Panc1 (cell line): ENCODE results near the gene NQO1. TPM values are rescaled to one million over a fixed set of nuclear protein-coding genes. Genes with fewer than 3 reads are reported as not detected.

ENCODE experiments used
- ATAC-seq: fragments of 200-7000 bp; cut with Tn5 transposase; 2 replicates; pipeline ENCODE4 v1.9.1; 2020; ENCODE audit warnings: mild to moderate bottlenecking, moderate library complexity
- BruUV-seq: library from RNA; stranded (reverse); fragments of 400-500 nt; replicated peaks from 2 replicates; lab custom pipeline; 2021; lab: Mats Ljungman, UMichigan
- CTCF ChIA-PET: fragments of 300-600 bp; sonication (Branson Sonifier 250); formaldehyde crosslinking; loops from one replicate; lab custom pipeline; 2022; ENCODE audit warnings: antibody characterized with exemption; lab: Charles Lee
- POLR2A ChIA-PET: fragments of 300-600 bp; sonication (Branson Sonifier 250); formaldehyde crosslinking; loops from one replicate; lab custom pipeline; 2022; ENCODE audit warnings: antibody characterized with exemption; lab: Charles Lee
- DNase-seq: peaks from one replicate; pipeline ENCODE4 v3.0.0-alpha.2; 2010; ENCODE audit warnings: low read depth, low spot score
- H3K27ac ChIP-seq: 2 replicates; pipeline ENCODE4 v1.5.1; 2011; ENCODE audit warnings: mild to moderate bottlenecking, low read length, inconsistent platforms
- H3K27me3 ChIP-seq: fragments of 200-500 bp; sonication (Bioruptor generic); 2 replicates; pipeline ENCODE4 v1.6.0; 2014; ENCODE audit warnings: low read length, inconsistent platforms; ENCODE audit not compliant: control insufficient read depth, insufficient read depth
- H3K36me3 ChIP-seq: fragments of 200-500 bp; sonication (Bioruptor generic); 2 replicates; pipeline ENCODE4 v1.5.1; 2014; ENCODE audit warnings: inconsistent platforms, mild to moderate bottlenecking, low read length, moderate library complexity; ENCODE audit not compliant: control insufficient read depth, insufficient read depth
- H3K4me1 ChIP-seq: 2 replicates; pipeline ENCODE4 v1.5.1; 2011; ENCODE audit warnings: inconsistent platforms, mild to moderate bottlenecking, low read length, moderate library complexity; ENCODE audit not compliant: control insufficient read depth, insufficient read depth
- H3K4me3 ChIP-seq, 2 experiments: 2 replicates each; pipeline ENCODE4 v1.5.1; 2011 to 2012; ENCODE audit warnings: low read depth in 2 of 2, low read length in 2 of 2, mild to moderate bottlenecking in 2 of 2, inconsistent platforms in 1 of 2, moderate library complexity in 1 of 2
- H3K9me3 ChIP-seq: fragments of 200-500 bp; sonication (Bioruptor generic); 2 replicates; pipeline ENCODE4 v1.5.1; 2014; ENCODE audit warnings: low read depth, mild to moderate bottlenecking, inconsistent platforms, low read length, moderate library complexity; ENCODE audit not compliant: control insufficient read depth, insufficient read depth
- POLR2AphosphoS5 ChIP-seq: IDR thresholded peaks from 2 replicates; pipeline ENCODE4 v1.6.1; 2012; ENCODE audit warnings: mild to moderate bottlenecking, low read depth, low read length, moderate library complexity
- SIN3A ChIP-seq: IDR thresholded peaks from 2 replicates; pipeline ENCODE4 v1.6.1; 2012; ENCODE audit warnings: low read depth, mild to moderate bottlenecking, low read length, moderate library complexity, borderline replicate concordance; ENCODE audit not compliant: insufficient read depth
- TCF7L2 ChIP-seq: IDR thresholded peaks from 2 replicates; pipeline ENCODE4 v1.6.1; 2011; ENCODE audit warnings: mild to moderate bottlenecking, low read depth, low read length, inconsistent platforms
- in situ Hi-C: cut with HindIII; loops from 2 replicates; pipeline ENCODE4 v1.10.0; 2016; ENCODE audit warnings: low sequenced_read_pairs, low pct_unique_long_range_greater_than_20kb
- intact Hi-C: fragments of 100-400 bp; cut with micrococcal nuclease; formaldehyde crosslinking; loops from one replicate; pipeline ENCODE4 v1.10.0; 2022; ENCODE audit not compliant: unreplicated experiment
- total RNA-seq: library from RNA; stranded (reverse); gene quantifications from one replicate; pipeline ENCODE4 v1.2.1, GENCODE V29; 2021; ENCODE audit not compliant: unreplicated experiment
- TF ChIP-seq, protein P1 (sequence below): fragments of 450-650 bp; IDR thresholded peaks from 2 replicates; pipeline ENCODE4 v1.5.1; 2017; ENCODE audit warnings: mild to moderate bottlenecking
- TF ChIP-seq, protein P2 (sequence below), 2 experiments: IDR thresholded peaks; 2 replicates each; pipeline ENCODE4 v1.6.1; 2011 to 2012; ENCODE audit warnings: low read depth in 2 of 2, control low read depth in 1 of 2, low read length in 1 of 2, mild to moderate bottlenecking in 1 of 2, moderate library complexity in 1 of 2; ENCODE audit not compliant: insufficient read depth in 1 of 2

NQO1 gene
- total RNA-seq, 1 experiment from 2014 or later, result 147 TPM

DNA sequence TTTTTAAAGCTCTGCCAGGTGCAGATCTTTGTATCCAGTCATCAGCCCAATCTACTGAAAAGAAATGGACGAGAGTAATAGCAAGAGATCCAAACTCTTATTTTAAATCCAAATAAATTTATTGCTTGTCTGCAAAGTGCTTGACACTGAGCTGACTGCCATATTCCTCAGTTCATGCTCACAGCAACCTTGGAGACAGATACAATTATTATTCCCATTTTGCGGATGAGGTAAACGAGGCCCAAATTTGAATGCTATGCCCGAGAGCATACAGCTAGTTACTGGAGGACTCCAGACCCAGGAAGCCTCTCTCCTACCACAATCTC is 27.7 kb upstream of the NQO1 start:
- Histone ChIP-seq H3K4me1 (0 out of 2 replicates have a peak, but pooled peaks cover 5% of the 10 kb centered on the region), H3K4me3 (peak overlapping the region; percentile 97 to 99), H3K27ac (peak overlapping the region; percentile 94), H3K36me3 (peaks cover 12% of the 10 kb centered on the region), H3K9me3 (no peaks in the 10 kb centered on the region), H3K27me3 (no peaks in the 10 kb centered on the region)
- POLR2A ChIA-PET, result interaction anchor here (0.5 to 1.1 kb wide), 2 partner anchors 20 to 32 kb away, joined by 3 to 4 read pairs; no protein-coding TSS in a partner anchor
- intact Hi-C loops, result loop anchor here (5.0 kb wide), 1 partner anchor 42 kb away; no protein-coding TSS in a partner anchor
- TSS peak; percentile 76 for BruUV-seq
- no peak for TF ChIP-seq SIN3A
- no peak for TF ChIP-seq POLR2AphosphoS5
- no peak for DNase-seq
- in situ Hi-C loops, result no loop called here
- CTCF ChIA-PET, result interaction anchor here (0.9 to 1.1 kb wide), 2 partner anchors 28 to 42 kb away, joined by 3 read pairs; partner anchors contain the start of gene NQO1
- no peak for ATAC-seq

DNA sequence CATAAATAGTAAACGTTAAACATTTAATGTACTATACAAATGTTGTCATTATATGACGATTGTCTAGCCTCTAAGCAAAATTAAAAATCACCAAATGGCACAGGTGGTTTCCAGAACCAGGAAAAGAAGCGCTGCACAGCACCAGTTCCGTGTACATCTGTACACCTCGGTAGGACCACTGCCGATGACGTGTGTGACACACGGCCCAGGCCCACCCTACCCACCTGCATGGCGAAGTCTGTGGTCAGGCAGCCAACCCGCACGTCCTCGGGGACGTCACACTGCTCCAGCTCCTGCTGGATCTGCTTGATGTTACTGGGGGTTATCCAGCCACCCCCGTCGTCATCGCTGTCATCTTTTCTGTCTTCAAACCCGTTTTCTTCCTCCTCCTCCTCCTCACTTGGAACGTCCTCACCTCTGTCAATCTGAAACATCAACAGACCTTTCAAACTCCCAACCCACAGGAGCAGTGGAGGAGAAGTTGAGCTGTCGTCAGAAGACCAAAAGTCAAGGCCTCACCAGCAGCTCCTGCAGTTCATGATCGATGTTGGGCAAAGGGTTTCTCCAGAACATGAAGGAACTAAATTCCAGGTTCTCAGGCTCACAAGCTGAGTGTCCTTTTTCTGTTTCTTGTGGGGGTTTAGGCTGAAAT is 22.5 kb upstream of the NQO1 start:
- in situ Hi-C loops, result no loop called here
- CTCF ChIA-PET, result no interaction called here

More for the DNA sequence above, 22.5 kb upstream of the NQO1 start:
- POLR2A ChIA-PET, result no interaction called here
- H3K4me3 ChIP-seq, result no peak overlapping the region
- no peaks in the 10 kb centered on the region for H3K27me3 ChIP-seq
- DNase-seq, result no peak
- H3K9me3 ChIP-seq, result no peaks in the 10 kb centered on the region
- H3K36me3 ChIP-seq, result peaks cover 17% of the 10 kb centered on the region
- intact Hi-C loops, result no loop called here
- no peak overlapping the region for H3K27ac ChIP-seq
- no TSS peak for BruUV-seq
- no peak for ATAC-seq
- TF ChIP-seq SIN3A, result no peak
- TF ChIP-seq, protein P1, sequence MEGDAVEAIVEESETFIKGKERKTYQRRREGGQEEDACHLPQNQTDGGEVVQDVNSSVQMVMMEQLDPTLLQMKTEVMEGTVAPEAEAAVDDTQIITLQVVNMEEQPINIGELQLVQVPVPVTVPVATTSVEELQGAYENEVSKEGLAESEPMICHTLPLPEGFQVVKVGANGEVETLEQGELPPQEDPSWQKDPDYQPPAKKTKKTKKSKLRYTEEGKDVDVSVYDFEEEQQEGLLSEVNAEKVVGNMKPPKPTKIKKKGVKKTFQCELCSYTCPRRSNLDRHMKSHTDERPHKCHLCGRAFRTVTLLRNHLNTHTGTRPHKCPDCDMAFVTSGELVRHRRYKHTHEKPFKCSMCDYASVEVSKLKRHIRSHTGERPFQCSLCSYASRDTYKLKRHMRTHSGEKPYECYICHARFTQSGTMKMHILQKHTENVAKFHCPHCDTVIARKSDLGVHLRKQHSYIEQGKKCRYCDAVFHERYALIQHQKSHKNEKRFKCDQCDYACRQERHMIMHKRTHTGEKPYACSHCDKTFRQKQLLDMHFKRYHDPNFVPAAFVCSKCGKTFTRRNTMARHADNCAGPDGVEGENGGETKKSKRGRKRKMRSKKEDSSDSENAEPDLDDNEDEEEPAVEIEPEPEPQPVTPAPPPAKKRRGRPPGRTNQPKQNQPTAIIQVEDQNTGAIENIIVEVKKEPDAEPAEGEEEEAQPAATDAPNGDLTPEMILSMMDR, result no peak
- TF ChIP-seq POLR2AphosphoS5, result no peak
- no peak for TF ChIP-seq TCF7L2
- TF ChIP-seq, protein P2, sequence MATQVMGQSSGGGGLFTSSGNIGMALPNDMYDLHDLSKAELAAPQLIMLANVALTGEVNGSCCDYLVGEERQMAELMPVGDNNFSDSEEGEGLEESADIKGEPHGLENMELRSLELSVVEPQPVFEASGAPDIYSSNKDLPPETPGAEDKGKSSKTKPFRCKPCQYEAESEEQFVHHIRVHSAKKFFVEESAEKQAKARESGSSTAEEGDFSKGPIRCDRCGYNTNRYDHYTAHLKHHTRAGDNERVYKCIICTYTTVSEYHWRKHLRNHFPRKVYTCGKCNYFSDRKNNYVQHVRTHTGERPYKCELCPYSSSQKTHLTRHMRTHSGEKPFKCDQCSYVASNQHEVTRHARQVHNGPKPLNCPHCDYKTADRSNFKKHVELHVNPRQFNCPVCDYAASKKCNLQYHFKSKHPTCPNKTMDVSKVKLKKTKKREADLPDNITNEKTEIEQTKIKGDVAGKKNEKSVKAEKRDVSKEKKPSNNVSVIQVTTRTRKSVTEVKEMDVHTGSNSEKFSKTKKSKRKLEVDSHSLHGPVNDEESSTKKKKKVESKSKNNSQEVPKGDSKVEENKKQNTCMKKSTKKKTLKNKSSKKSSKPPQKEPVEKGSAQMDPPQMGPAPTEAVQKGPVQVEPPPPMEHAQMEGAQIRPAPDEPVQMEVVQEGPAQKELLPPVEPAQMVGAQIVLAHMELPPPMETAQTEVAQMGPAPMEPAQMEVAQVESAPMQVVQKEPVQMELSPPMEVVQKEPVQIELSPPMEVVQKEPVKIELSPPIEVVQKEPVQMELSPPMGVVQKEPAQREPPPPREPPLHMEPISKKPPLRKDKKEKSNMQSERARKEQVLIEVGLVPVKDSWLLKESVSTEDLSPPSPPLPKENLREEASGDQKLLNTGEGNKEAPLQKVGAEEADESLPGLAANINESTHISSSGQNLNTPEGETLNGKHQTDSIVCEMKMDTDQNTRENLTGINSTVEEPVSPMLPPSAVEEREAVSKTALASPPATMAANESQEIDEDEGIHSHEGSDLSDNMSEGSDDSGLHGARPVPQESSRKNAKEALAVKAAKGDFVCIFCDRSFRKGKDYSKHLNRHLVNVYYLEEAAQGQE (IDR thresholded peaks at IDR 0.05; ENCODE audit: insufficient read depth in 1 of 2, low read depth in 2 of 2, low read length in 1 of 2), result no peak
- 0 out of 2 replicates have a peak, but pooled peaks cover 3% of the 10 kb centered on the region for H3K4me1 ChIP-seq
